Mesenchymal stem cell (in vitro differentiated cells and primary cell): ENCODE measurements around the gene ATN1.
A peak's percentile ranks its signal among the peaks of the same experiment; 100 is the strongest.

Experiments
- DNase-seq: peaks from one replicate; pipeline ENCODE4 v3.0.0-alpha.2; 2013
- H2AFZ ChIP-seq: one replicate; pipeline ENCODE4 v1.6.1; 2013; ENCODE audit warnings: low read depth, mild to moderate bottlenecking, control low read depth, inconsistent platforms, low read length, moderate library complexity
- H2AK5ac ChIP-seq: 2 replicates; pipeline ENCODE4 v1.6.1; 2013; ENCODE audit warnings: low read length, moderate library complexity, mild to moderate bottlenecking, inconsistent platforms; ENCODE audit not compliant: severe bottlenecking
- H2BK120ac ChIP-seq: one replicate; pipeline ENCODE4 v1.6.1; 2013; ENCODE audit warnings: low read depth, mild to moderate bottlenecking, inconsistent platforms, low read length, moderate library complexity
- H2BK12ac ChIP-seq, 2 experiments: one replicate each; pipeline ENCODE4 v1.6.1; 2013; ENCODE audit warnings: inconsistent platforms in 2 of 2, low read length in 2 of 2, mild to moderate bottlenecking in 2 of 2, moderate library complexity in 2 of 2, control low read depth in 1 of 2
- H2BK15ac ChIP-seq: one replicate; pipeline ENCODE4 v1.6.1; 2013; ENCODE audit warnings: mild to moderate bottlenecking, low read depth, inconsistent platforms; ENCODE audit not compliant: poor library complexity, severe bottlenecking
- H2BK5ac ChIP-seq: 2 replicates; pipeline ENCODE4 v1.6.1; 2013; ENCODE audit warnings: low read depth, mild to moderate bottlenecking, low read length, control low read depth, inconsistent platforms; ENCODE audit not compliant: poor library complexity, severe bottlenecking
- H3K14ac ChIP-seq, 2 experiments: one replicate each; pipeline ENCODE4 v1.6.1; 2013; ENCODE audit warnings: inconsistent platforms in 2 of 2, low read length in 2 of 2, control low read depth in 1 of 2, mild to moderate bottlenecking in 1 of 2, moderate library complexity in 1 of 2
- H3K18ac ChIP-seq, 2 experiments: one replicate each; pipeline ENCODE4 v1.6.1; 2013; ENCODE audit warnings: inconsistent platforms in 2 of 2, low read length in 2 of 2, control low read depth in 1 of 2, low read depth in 1 of 2, mild to moderate bottlenecking in 1 of 2
- H3K23ac ChIP-seq, 2 experiments: one replicate each; pipeline ENCODE4 v1.6.1; 2013; ENCODE audit warnings: inconsistent platforms in 2 of 2, low read length in 2 of 2, mild to moderate bottlenecking in 2 of 2, moderate library complexity in 2 of 2, control low read depth in 1 of 2
- H3K27ac ChIP-seq: 2 replicates; pipeline ENCODE4 v1.5.1; 2013; ENCODE audit warnings: mild to moderate bottlenecking, moderate library complexity, low read length, control low read depth, inconsistent platforms; ENCODE audit not compliant: poor library complexity, severe bottlenecking
- H3K27me3 ChIP-seq, 2 experiments: 2 replicates each; pipeline versions ENCODE4 v1.6.1 to v1.7.0; 2013; ENCODE audit warnings: low read length in 2 of 2, mild to moderate bottlenecking in 2 of 2, moderate library complexity in 2 of 2, control low read depth in 1 of 2, inconsistent platforms in 1 of 2; ENCODE audit not compliant: control insufficient read depth in 1 of 2, insufficient read depth in 1 of 2
- H3K36me3 ChIP-seq, 2 experiments: 2 replicates each; pipeline versions ENCODE4 v1.6.1 to v1.7.0; 2013; ENCODE audit warnings: low read length in 2 of 2, control low read depth in 1 of 2, inconsistent platforms in 1 of 2, low read depth in 1 of 2, mild to moderate bottlenecking in 1 of 2; ENCODE audit not compliant: insufficient read depth in 2 of 2, control insufficient read depth in 1 of 2
- H3K4ac ChIP-seq, 2 experiments: one replicate each; pipeline ENCODE4 v1.6.1; 2013; ENCODE audit warnings: inconsistent platforms in 2 of 2, low read length in 2 of 2, mild to moderate bottlenecking in 2 of 2, moderate library complexity in 2 of 2, control low read depth in 1 of 2, low read depth in 1 of 2
- H3K4me1 ChIP-seq: 2 replicates; pipeline ENCODE4 v1.6.1; 2013; ENCODE audit warnings: low read depth, low read length, control low read depth; ENCODE audit not compliant: control insufficient read depth, insufficient read depth
- H3K4me2 ChIP-seq: 2 replicates; pipeline ENCODE4 v1.6.1; 2013; ENCODE audit warnings: low read length, mild to moderate bottlenecking, inconsistent platforms; ENCODE audit not compliant: poor library complexity, severe bottlenecking
- H3K4me3 ChIP-seq, 2 experiments: 2 replicates each; pipeline versions ENCODE4 v1.5.1 to v1.7.0; 2013; ENCODE audit warnings: low read length in 2 of 2, mild to moderate bottlenecking in 2 of 2, control low read depth in 1 of 2, low read depth in 1 of 2; ENCODE audit not compliant: insufficient read depth in 1 of 2
- H3K79me1 ChIP-seq: replicated peaks from 2 replicates; pipeline ENCODE4 v1.6.1; 2013; ENCODE audit warnings: mild to moderate bottlenecking, control low read depth, low read length, inconsistent platforms; ENCODE audit not compliant: poor library complexity, severe bottlenecking
- H3K9ac ChIP-seq: 2 replicates; pipeline ENCODE4 v1.7.0; 2013; ENCODE audit warnings: mild to moderate bottlenecking, low read length, moderate library complexity
- H3K9me3 ChIP-seq: 2 replicates; pipeline ENCODE4 v1.7.0; 2013; ENCODE audit warnings: mild to moderate bottlenecking, low read length; ENCODE audit not compliant: control insufficient read depth
- H4K8ac ChIP-seq: one replicate; pipeline ENCODE4 v1.6.1; 2013; ENCODE audit warnings: inconsistent platforms, mild to moderate bottlenecking, low read length, moderate library complexity
- H4K91ac ChIP-seq: one replicate; pipeline ENCODE4 v1.6.1; 2013; ENCODE audit warnings: mild to moderate bottlenecking, low read length, inconsistent platforms
- WGBS: methylation state at CpG from one replicate; pipeline ENCODE4 v1.1.7; 2013; ENCODE audit warnings: mixed read lengths; 5-methylcytosine and 5-hydroxymethylcytosine counted together

ATN1 gene

GRCh38 chr12:6961695-6962284, 34.0 kb downstream of the ATN1 start:
- WGBS = 14% methylated on average over 13 of the region's 16 CpGs
- peak overlapping the region; percentile 81 for H2BK120ac ChIP-seq
- H3K14ac ChIP-seq = no peak overlapping the region

GRCh38 chr12:6962285-6963015, 34.7 kb downstream of the ATN1 start:
- 68% methylated on average over 23 of the region's 25 CpGs for WGBS
- Histone ChIP-seq H3K4me1 (peaks cover 16% of the 10 kb centered on the region), H4K91ac (peak overlapping the region; percentile 97), H3K27me3 (no peaks in the 10 kb centered on the region), H3K4ac (peak overlapping the region; percentile 14 to 97), H3K36me3 (peaks cover 35 to 44% of the 10 kb centered on the region in 2 experiments), H3K9ac (peak overlapping the region; percentile 79), H3K27ac (peak overlapping the region; percentile 4), H3K4me3 (peak overlapping the region in 1 of 2 experiments; percentile 65), H3K18ac (peak overlapping the region; percentile 82 to 96), H3K79me1 (peaks cover 5% of the 10 kb centered on the region), H2BK5ac (no peak overlapping the region), H4K8ac (peak overlapping the region; percentile 98), H2BK120ac (peak overlapping the region; percentile 81), H2BK15ac (peak overlapping the region; percentile 96), H2AFZ (peak overlapping the region; percentile 10), H2BK12ac (peak overlapping the region; percentile 43 to 80), H3K23ac (no peak overlapping the region), H3K4me2 (peak overlapping the region; percentile 3), H3K9me3 (no peaks in the 10 kb centered on the region), H2AK5ac (peak overlapping the region; percentile 42), H3K14ac (no peak overlapping the region)
- DNase-seq = no peak

More at GRCh38 chr12:6961695-6962284, 34.0 kb downstream of the ATN1 start:
- Histone ChIP-seq H2AFZ (peak overlapping the region; percentile 1), H3K9ac (peak overlapping the region; percentile 79), H2BK12ac (peak overlapping the region in 1 of 2 experiments; percentile 38), H3K4me1 (peaks cover 16% of the 10 kb centered on the region), H2BK5ac (no peak overlapping the region), H3K36me3 (peaks cover 28 to 43% of the 10 kb centered on the region in 2 experiments), H3K4ac (peak overlapping the region; percentile 25 to 42), H4K8ac (peak overlapping the region; percentile 98), H3K18ac (peak overlapping the region; percentile 82 to 94), H3K27ac (no peak overlapping the region), H2AK5ac (peak overlapping the region; percentile 1), H2BK15ac (peak overlapping the region; percentile 96), H3K27me3 (peaks cover 0 to 3% of the 10 kb centered on the region in 2 experiments), H4K91ac (peak overlapping the region; percentile 88), H3K79me1 (no peaks in the 10 kb centered on the region), H3K9me3 (no peaks in the 10 kb centered on the region), H3K23ac (no peak overlapping the region), H3K4me2 (peak overlapping the region; percentile 3), H3K4me3 (peak overlapping the region in 1 of 2 experiments; percentile 65)
- DNase-seq = peak; percentile 91

DNA sequence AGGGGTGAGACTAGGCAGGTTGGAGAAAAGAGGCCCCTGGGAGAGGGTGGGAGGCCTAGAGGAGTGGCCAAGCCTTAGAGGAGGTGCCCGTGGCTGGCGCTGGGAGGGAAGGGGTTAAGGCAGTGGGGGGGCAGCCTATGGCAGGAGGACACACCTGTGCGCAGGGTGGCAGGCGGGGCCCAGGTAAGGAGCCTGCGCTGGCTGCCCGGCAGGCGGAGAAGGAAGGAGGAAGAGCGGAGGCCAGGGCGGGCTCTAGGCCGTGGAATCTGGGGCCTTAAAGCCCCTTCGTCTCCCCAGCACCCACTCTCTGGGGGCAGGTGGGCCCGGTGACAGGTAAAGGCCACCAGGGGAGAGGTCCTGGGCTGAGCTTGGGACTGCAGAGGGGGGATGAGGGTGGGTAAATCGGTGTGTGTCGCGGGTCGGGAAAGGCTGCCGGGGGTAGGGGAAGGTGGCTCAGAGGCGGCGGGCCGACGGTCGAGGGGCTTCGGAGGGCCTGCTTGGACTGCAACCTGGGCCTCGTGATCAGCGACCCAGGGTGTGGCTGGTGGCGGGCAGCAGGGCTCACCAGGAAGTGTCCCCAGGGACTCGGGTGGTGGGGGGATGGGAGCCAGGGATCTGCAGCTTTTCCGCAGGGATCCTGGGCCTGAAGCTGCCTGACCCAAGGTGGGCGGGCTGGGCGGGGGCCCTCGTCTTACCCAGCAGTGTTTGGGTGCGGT, 35.4 kb downstream of the ATN1 start:
- Histone ChIP-seq H3K9ac (peak overlapping the region; percentile 79), H4K8ac (no peak overlapping the region), H3K36me3 (peaks cover 42 to 50% of the 10 kb centered on the region in 2 experiments), H2AFZ (peak overlapping the region; percentile 10), H2BK15ac (peak overlapping the region; percentile 41), H3K18ac (peak overlapping the region in 1 of 2 experiments; percentile 24), H3K9me3 (no peaks in the 10 kb centered on the region), H2BK12ac (peak overlapping the region; percentile 51 to 80), H3K23ac (no peak overlapping the region), H3K4me3 (no peak overlapping the region), H3K79me1 (peaks cover 11% of the 10 kb centered on the region), H3K4me1 (peaks cover 20% of the 10 kb centered on the region), H2BK5ac (no peak overlapping the region), H3K27ac (no peak overlapping the region), H3K4me2 (no peak overlapping the region), H3K27me3 (no peaks in the 10 kb centered on the region), H4K91ac (peak overlapping the region; percentile 97), H3K14ac (no peak overlapping the region), H2AK5ac (peak overlapping the region; percentile 42), H2BK120ac (no peak overlapping the region), H3K4ac (peak overlapping the region; percentile 56 to 97)
- DNase-seq = no peak
- 85% methylated on average over 27 of the region's 32 CpGs for WGBS
